ENCODE measurements around the gene C2.
"Not testable (repeated sequence)": the region's sequence is repeated elsewhere in the genome, so short reads cannot be mapped to it uniquely, and the experiment has no call there.

C2 gene

DNA sequence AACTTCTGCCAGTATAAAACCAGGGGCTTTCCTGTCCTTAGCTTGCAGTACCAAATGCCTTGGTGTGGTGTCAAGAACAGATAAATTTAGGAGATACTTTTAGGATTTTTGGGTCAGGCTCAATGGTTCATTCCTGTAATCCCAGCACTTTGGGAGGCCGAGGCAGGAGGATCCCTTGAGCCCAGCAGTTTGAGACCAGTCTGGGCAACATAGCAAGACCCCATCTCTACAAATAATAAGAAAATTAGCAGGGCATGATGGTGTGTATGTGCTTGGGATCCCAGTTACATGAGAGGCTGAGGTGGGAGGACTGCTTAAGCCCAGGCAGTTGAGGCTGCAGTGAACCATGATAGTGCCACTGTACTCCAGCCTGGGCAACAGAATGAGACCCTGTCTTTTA is 22.5 kb upstream of the C2 start:
- TF ChIP-seq, protein P1, sequence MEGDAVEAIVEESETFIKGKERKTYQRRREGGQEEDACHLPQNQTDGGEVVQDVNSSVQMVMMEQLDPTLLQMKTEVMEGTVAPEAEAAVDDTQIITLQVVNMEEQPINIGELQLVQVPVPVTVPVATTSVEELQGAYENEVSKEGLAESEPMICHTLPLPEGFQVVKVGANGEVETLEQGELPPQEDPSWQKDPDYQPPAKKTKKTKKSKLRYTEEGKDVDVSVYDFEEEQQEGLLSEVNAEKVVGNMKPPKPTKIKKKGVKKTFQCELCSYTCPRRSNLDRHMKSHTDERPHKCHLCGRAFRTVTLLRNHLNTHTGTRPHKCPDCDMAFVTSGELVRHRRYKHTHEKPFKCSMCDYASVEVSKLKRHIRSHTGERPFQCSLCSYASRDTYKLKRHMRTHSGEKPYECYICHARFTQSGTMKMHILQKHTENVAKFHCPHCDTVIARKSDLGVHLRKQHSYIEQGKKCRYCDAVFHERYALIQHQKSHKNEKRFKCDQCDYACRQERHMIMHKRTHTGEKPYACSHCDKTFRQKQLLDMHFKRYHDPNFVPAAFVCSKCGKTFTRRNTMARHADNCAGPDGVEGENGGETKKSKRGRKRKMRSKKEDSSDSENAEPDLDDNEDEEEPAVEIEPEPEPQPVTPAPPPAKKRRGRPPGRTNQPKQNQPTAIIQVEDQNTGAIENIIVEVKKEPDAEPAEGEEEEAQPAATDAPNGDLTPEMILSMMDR (IDR thresholded peaks at IDR 0.05; ENCODE audit: low read depth, low read length) = no peak
- H3K4me3 ChIP-seq (ENCODE audit: low read depth, low read length) = no peak overlapping the region

DNA sequence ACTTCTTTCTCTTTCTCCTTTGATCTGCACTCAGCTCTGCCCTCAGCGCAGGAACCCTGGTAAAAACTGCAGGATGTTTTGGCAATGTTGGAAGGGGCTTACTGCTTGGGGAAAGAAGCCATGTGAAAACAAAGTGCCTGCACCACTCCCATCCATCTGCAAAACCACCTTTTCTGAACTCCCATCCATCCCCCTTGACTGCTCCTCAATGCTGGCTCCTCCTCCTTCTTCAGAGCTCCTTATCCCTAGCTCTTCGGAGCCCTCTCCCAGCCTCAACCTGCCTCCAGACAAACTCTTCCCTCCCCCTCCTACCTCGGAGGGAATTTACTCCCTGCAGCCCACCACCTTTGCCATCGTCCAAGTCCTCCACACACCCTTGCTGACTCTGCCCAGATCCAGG is 21.4 kb upstream of the C2 start:
- H3K4me3 ChIP-seq (ENCODE audit: low read depth, low read length) = no peak overlapping the region
- TF ChIP-seq, protein P1 (IDR thresholded peaks at IDR 0.05; ENCODE audit: low read depth, low read length) = no peak

DNA sequence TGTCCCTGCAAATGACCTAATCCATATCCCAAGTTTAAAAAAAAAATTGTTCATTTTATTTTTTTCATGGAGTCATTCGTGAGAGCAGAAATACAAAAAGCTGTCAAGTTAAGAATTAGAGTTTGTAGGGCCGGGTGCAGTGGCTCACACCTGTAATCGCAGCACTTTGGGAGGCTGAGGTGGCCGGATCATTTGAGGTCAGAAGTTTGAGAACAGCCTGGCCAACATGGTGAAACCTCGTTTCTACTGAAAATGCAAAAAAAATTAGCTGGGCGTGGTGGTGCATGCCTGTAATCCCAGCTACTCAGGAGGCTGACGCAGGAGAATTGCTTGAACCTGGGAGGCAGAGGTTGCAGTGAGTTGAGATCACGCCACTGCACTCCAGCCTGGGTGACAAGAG is 20.8 kb upstream of the C2 start:
- H3K4me3 ChIP-seq (ENCODE audit: low read depth, low read length) = not testable (repeated sequence)

DNA sequence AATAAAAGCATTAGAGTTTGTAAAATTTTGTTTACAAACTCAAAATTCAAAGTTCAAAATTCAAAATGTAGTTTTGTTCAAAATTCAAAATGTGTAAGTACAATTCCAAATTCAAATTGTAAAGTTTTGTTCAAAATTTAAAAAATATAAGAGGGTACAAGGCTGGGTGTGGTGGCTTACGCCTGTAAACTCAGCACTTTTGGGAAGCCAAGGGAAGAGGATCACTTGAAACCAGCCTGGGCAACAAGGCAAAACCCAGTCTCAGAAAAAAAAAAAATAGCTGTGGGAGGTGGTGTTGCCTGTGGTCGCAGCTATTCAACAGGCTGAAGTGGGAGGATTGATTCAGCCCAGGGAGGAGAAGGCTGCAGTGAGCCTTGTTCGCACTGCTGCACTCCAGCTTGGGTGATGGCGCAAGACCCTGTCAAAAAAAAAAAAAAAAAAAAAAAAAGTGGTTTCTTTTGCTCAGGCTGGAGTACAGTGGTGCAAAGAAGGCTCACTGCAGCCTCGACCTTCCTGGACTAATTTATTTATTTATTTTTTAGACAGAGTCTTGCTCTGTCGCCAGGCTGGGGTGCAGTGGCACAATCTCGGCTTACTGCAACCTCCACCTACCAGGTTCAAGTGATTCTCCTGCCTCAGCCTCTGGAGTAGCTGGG is 20.2 kb upstream of the C2 start:
- no peak overlapping the region for H3K4me3 ChIP-seq (ENCODE audit: low read depth, low read length)

DNA sequence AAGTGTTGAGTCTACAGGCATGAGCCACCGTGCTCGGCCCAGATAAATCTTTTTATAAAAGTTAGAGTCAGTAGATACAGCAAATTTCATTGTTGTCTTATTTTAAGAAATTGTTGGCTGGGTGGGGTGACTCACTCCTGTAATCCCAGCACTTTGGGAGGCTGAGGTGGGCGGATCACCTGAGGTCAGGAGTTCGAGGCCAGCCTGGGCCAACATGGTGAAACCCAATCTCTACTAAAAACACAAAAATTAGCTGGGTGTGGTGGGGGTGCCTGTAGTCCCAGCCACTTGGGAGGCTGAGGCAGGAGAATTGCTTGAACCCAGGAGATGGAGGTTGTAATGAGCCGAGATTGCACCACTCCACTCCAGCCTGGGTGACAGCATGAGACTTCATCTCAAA is 19.3 kb upstream of the C2 start:
- not testable (repeated sequence) for H3K4me3 ChIP-seq (ENCODE audit: low read depth, low read length)

More for the DNA sequence above, 20.2 kb upstream of the C2 start:
- TF ChIP-seq, protein P1 (IDR thresholded peaks at IDR 0.05; ENCODE audit: low read depth, low read length) = no peak

DNA sequence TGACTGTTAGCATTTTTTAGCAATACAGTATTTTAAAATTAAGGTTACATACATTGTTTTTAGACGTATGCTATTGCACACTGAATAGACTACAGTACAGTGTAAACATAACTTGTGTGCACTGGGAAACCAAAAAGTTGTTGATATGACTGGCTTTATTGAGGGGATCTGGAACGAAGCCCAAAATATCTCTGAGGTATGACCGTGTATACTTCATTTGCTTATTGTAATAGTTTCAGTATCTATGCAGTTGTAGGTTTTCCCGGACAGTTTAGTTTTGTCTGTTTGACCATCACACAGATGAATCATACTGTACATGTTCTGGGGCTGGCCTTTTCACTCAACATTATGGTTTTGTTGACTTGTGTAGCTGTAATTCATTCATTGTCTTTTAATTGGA is 18.7 kb upstream of the C2 start:
- H3K4me3 ChIP-seq (ENCODE audit: low read depth, low read length) = no peak overlapping the region
- TF ChIP-seq, protein P1 (IDR thresholded peaks at IDR 0.05; ENCODE audit: low read depth, low read length) = no peak

DNA sequence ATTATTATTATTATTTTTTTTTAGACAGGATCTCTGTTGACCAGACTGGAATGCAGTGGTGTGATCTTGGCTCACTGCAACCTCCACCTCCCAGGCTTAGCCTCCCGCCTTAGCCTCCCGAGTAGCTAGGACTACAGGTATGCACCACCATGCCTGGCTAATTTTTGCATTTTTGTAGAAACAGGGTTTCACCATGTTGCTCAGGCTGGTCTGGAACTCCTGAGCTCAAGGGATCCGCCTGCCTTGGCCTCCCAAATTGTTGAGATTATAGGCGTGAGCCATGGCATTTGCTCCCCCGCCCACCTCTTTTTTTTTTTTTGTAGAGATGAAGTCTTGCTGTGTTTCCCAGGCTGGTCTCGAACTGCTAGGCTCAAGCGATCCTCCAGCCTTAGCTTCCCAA is 18.2 kb upstream of the C2 start:
- not testable (repeated sequence) for H3K4me3 ChIP-seq (ENCODE audit: low read depth, low read length)

DNA sequence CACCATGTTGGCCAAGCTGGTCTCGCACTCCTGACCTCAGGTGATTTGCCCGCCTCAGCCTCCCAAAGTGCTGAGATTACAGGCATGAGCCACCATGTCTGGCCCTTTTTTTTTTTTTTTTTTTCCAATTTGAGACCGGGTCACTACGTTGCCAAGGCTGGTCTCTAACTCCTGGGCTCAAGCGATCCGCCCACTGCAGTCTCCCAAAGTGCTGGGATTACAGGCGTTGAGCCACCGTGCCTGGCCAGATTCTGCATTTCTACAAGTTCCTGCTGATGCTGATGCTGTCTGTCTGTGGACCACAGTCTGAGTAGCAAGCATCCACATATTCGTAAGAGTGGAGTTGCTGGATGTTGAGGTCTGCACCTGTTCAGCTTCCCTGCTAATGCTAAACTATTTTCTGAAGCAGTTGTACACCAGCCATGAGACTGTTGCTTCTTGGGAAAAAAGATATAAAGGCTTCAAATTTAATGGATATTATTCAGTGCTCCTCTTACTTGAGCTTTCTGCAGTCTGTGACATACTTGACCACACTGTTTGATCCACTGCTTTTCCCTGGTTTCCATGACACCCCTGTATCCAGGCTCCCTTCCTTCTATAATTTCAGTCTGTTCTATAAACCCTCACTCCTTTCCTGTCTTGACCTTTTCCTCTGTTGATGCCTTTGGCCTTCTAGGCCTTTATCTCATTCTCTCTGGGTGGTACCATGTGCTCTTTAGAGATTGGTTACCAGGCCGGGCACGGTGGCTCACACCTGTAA is 15.5 kb upstream of the C2 start:
- no peak overlapping the region for H3K4me3 ChIP-seq (ENCODE audit: low read depth, low read length)
- TF ChIP-seq, protein P1 (IDR thresholded peaks at IDR 0.05; ENCODE audit: low read depth, low read length) = no peak

DNA sequence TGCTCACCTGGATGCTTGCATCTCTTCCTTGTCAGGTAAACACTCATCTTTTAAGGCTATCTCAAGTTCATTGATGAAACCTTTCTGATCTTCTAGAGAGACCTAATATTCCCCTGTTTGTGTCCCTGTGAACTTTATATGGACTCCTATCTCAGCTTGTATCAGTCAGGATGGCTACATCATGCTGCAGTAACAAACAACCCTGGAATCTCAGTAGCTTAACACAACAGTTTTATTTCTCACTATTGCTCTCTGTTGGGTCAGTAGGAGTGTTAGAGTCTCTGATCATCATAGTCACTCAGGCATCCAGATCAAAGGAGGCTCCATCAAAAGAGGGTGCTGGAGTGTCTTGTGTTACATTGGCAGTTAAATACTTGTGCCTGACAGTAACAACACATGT is 12.2 kb upstream of the C2 start:
- TF ChIP-seq, protein P1 (IDR thresholded peaks at IDR 0.05; ENCODE audit: low read depth, low read length) = no peak
- no peak overlapping the region for H3K4me3 ChIP-seq (ENCODE audit: low read depth, low read length)

Measured in WI38 (cell line).